Measurements from ENCODE around the gene NALCN.

NALCN gene

DNA sequence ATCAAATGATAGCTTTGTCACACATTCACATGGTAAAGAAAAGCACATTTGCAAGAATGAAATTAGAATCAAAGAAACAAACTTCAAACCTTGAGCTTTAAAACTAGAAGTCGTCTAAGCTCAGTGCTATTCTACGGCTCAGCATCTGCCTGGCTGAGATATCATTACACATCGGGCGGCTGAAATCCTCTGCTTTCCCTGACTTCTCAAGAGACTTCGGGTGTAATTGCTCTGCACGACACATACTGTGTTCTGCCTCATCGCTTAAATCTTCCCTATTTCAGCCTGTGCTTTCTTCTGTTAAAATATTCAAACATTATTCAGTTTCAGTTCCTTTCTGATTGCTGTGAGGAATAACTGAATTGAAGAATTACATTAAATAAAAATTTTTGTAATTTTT is 265.3 kb downstream of the NALCN start:
- no peak overlapping the region for H3K27ac ChIP-seq (ENCODE audit: low read depth, low read length)
- no peaks in the 10 kb centered on the region for H3K36me3 ChIP-seq (ENCODE audit: control insufficient read depth, insufficient read depth, low read length)
- no peaks in the 10 kb centered on the region for H3K4me1 ChIP-seq (ENCODE audit: control insufficient read depth, insufficient read depth, low read length)
- no peak overlapping the region for H3K4me3 ChIP-seq (ENCODE audit: low read length)
- H3K9ac ChIP-seq (ENCODE audit: low read length), result no peak overlapping the region
- H3K27me3 ChIP-seq (ENCODE audit: control insufficient read depth, insufficient read depth, low read length), result no peaks in the 10 kb centered on the region

- Histone ChIP-seq H3K27me3 (ENCODE audit: control insufficient read depth, insufficient read depth, low read length) (no peaks in the 10 kb centered on the region), H3K4me3 (ENCODE audit: low read length) (no peak overlapping the region), H3K27ac (ENCODE audit: low read depth, low read length) (no peak overlapping the region), H3K4me1 (ENCODE audit: control insufficient read depth, insufficient read depth, low read length) (no peaks in the 10 kb centered on the region), H3K36me3 (ENCODE audit: control insufficient read depth, insufficient read depth, low read length) (no peaks in the 10 kb centered on the region), H3K9ac (ENCODE audit: low read length) (no peak overlapping the region)
Measured at GRCh38 chr13:101149735-101150384, 266.4 kb downstream of the NALCN start.

DNA sequence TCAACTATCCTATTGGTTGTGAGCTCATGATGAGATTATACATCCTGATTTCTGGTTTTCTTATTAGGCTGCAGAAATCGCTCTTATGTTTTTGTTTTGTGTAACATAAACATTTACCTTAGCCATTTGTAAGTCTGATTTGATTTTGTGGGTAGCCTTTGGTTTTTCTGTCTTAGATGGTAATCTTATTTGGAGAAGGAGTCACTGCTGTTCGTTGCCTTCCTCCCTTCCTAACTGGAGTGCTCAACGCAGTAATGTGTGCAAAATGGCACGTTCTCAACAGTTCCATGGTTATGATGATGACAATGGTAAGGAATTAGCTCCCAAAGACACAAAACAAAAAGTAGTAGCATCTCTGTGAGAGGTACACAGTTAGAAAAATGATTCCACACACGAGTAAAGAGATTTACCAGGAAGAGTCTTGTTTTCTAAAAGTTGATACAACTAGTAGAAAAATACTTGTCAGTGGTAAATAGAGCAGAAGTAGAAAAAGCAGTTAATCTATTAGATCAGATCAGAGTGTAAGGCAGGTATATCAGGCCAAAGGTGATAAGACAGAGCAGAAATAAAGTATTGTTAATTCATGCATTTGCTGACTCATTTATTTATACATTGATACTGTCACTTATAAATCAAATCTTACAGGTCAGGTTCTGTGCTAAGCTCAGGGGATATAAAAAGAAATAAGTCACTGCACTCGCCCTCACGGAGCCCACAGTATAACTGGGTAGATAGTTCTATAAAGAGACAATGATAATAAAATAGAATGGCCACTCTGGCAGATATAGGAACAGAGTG is 270.0 kb downstream of the NALCN start:
- Histone ChIP-seq H3K4me1 (ENCODE audit: control insufficient read depth, insufficient read depth, low read length) (no peaks in the 10 kb centered on the region), H3K27me3 (ENCODE audit: control insufficient read depth, insufficient read depth, low read length) (no peaks in the 10 kb centered on the region), H3K4me3 (ENCODE audit: low read length) (no peak overlapping the region), H3K36me3 (ENCODE audit: control insufficient read depth, insufficient read depth, low read length) (no peaks in the 10 kb centered on the region), H3K9ac (ENCODE audit: low read length) (no peak overlapping the region), H3K27ac (ENCODE audit: low read depth, low read length) (no peak overlapping the region)

- Histone ChIP-seq H3K27me3 (ENCODE audit: control insufficient read depth, insufficient read depth, low read length) (no peaks in the 10 kb centered on the region), H3K4me1 (ENCODE audit: control insufficient read depth, insufficient read depth, low read length) (no peaks in the 10 kb centered on the region), H3K4me3 (ENCODE audit: low read length) (no peak overlapping the region), H3K27ac (ENCODE audit: low read depth, low read length) (no peak overlapping the region), H3K9ac (ENCODE audit: low read length) (no peak overlapping the region), H3K36me3 (ENCODE audit: control insufficient read depth, insufficient read depth, low read length) (no peaks in the 10 kb centered on the region)
Measured at GRCh38 chr13:101144808-101145419, 271.4 kb downstream of the NALCN start.

- no peaks in the 10 kb centered on the region for H3K36me3 ChIP-seq (ENCODE audit: control insufficient read depth, insufficient read depth, low read length)
Measured at GRCh38 chr13:101140936-101141335, 275.4 kb downstream of the NALCN start.

GRCh38 chr13:101140087-101140770 is 276.1 kb downstream of the NALCN start:
- no peak overlapping the region for H3K4me3 ChIP-seq (ENCODE audit: low read length)
- no peak overlapping the region for H3K9ac ChIP-seq (ENCODE audit: low read length)
- H3K27me3 ChIP-seq (ENCODE audit: control insufficient read depth, insufficient read depth, low read length), result no peaks in the 10 kb centered on the region
- H3K4me1 ChIP-seq (ENCODE audit: control insufficient read depth, insufficient read depth, low read length), result no peaks in the 10 kb centered on the region
- no peaks in the 10 kb centered on the region for H3K36me3 ChIP-seq (ENCODE audit: control insufficient read depth, insufficient read depth, low read length)
- no peak overlapping the region for H3K27ac ChIP-seq (ENCODE audit: low read depth, low read length)

More at GRCh38 chr13:101140936-101141335, 275.4 kb downstream of the NALCN start:
- no peak overlapping the region for H3K27ac ChIP-seq (ENCODE audit: low read depth, low read length)
- no peaks in the 10 kb centered on the region for H3K27me3 ChIP-seq (ENCODE audit: control insufficient read depth, insufficient read depth, low read length)
- H3K4me3 ChIP-seq (ENCODE audit: low read length), result no peak overlapping the region
- no peaks in the 10 kb centered on the region for H3K4me1 ChIP-seq (ENCODE audit: control insufficient read depth, insufficient read depth, low read length)
- H3K9ac ChIP-seq (ENCODE audit: low read length), result no peak overlapping the region

DNA sequence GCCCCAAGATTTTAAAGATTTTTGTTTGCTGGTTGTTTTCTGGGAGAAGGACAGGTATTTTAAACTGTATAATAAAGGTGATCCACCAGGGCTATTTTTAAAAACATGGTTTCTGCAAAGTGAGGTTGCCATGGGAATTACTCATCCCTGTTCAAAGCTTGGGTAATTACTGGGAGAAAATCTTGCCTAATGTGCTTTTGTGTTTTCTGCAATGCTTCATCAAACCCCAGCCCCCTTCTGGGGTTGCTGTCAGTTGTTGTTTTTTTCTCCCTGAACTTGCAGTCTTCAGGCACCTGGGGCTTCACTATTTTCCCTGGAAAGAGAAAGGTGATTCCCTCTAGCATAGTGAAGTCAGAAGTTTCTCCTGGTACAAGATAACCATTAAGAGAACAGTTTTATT is 277.2 kb downstream of the NALCN start:
- H3K9ac ChIP-seq (ENCODE audit: low read length), result no peak overlapping the region
- H3K36me3 ChIP-seq (ENCODE audit: control insufficient read depth, insufficient read depth, low read length), result no peaks in the 10 kb centered on the region
- H3K27me3 ChIP-seq (ENCODE audit: control insufficient read depth, insufficient read depth, low read length), result no peaks in the 10 kb centered on the region
- H3K27ac ChIP-seq (ENCODE audit: low read depth, low read length), result no peak overlapping the region
- H3K4me3 ChIP-seq (ENCODE audit: low read length), result no peak overlapping the region
- H3K4me1 ChIP-seq (ENCODE audit: control insufficient read depth, insufficient read depth, low read length), result no peaks in the 10 kb centered on the region

DNA sequence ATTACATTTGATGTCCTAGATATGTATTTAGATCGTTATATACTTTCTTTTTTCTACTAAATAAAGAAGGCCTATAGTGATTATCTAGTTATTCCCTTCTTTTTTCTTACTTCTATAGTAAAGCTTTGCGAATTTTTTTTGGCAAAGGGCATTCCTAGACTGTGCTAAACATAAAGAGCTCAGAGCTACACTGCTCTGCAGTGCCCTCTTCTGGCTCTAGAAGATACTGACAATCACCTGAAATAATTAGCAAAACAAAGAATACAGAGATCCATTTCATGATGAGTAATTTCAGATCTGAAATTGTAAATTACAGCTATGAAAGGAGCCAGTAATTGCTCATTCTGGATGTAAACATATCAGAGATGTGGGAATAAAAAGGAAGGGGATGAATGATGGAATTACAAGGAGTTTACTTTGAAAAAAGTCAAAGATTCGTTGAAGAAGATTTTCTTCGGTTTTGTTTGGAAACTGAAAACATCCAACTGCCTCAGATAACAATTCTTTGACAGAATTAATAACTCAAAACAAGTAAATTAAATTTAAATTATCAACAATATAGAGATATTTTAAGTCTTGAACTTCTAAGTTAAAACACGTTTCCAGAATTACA is 288.5 kb downstream of the NALCN start:
- Histone ChIP-seq H3K9ac (ENCODE audit: low read length) (no peak overlapping the region), H3K27ac (ENCODE audit: low read depth, low read length) (no peak overlapping the region)

GRCh38 chr13:101123028-101123427 is 293.3 kb downstream of the NALCN start:
- Histone ChIP-seq H3K4me3 (ENCODE audit: low read length) (no peak overlapping the region), H3K4me1 (ENCODE audit: control insufficient read depth, insufficient read depth, low read length) (no peaks in the 10 kb centered on the region), H3K9ac (ENCODE audit: low read length) (no peak overlapping the region), H3K27me3 (ENCODE audit: control insufficient read depth, insufficient read depth, low read length) (no peaks in the 10 kb centered on the region), H3K27ac (ENCODE audit: low read depth, low read length) (no peak overlapping the region), H3K36me3 (ENCODE audit: control insufficient read depth, insufficient read depth, low read length) (no peaks in the 10 kb centered on the region)

More for the DNA sequence above, 288.5 kb downstream of the NALCN start:
- H3K4me3 ChIP-seq (ENCODE audit: low read length), result no peak overlapping the region
- H3K36me3 ChIP-seq (ENCODE audit: control insufficient read depth, insufficient read depth, low read length), result no peaks in the 10 kb centered on the region
- H3K4me1 ChIP-seq (ENCODE audit: control insufficient read depth, insufficient read depth, low read length), result no peaks in the 10 kb centered on the region
- H3K27me3 ChIP-seq (ENCODE audit: control insufficient read depth, insufficient read depth, low read length), result no peaks in the 10 kb centered on the region

GRCh38 chr13:101121608-101122007 is 294.7 kb downstream of the NALCN start:
- no peaks in the 10 kb centered on the region for H3K36me3 ChIP-seq (ENCODE audit: control insufficient read depth, insufficient read depth, low read length)
- no peak overlapping the region for H3K27ac ChIP-seq (ENCODE audit: low read depth, low read length)
- no peaks in the 10 kb centered on the region for H3K27me3 ChIP-seq (ENCODE audit: control insufficient read depth, insufficient read depth, low read length)
- H3K4me1 ChIP-seq (ENCODE audit: control insufficient read depth, insufficient read depth, low read length), result no peaks in the 10 kb centered on the region
- H3K4me3 ChIP-seq (ENCODE audit: low read length), result no peak overlapping the region
- no peak overlapping the region for H3K9ac ChIP-seq (ENCODE audit: low read length)

GRCh38 chr13:101120007-101120406 is 296.3 kb downstream of the NALCN start:
- Histone ChIP-seq H3K4me3 (ENCODE audit: low read length) (no peak overlapping the region), H3K27ac (ENCODE audit: low read depth, low read length) (no peak overlapping the region), H3K27me3 (ENCODE audit: control insufficient read depth, insufficient read depth, low read length) (no peaks in the 10 kb centered on the region), H3K36me3 (ENCODE audit: control insufficient read depth, insufficient read depth, low read length) (no peaks in the 10 kb centered on the region), H3K4me1 (ENCODE audit: control insufficient read depth, insufficient read depth, low read length) (no peaks in the 10 kb centered on the region), H3K9ac (ENCODE audit: low read length) (no peak overlapping the region)

- no peak overlapping the region for H3K27ac ChIP-seq (ENCODE audit: low read depth, low read length)
- no peaks in the 10 kb centered on the region for H3K27me3 ChIP-seq (ENCODE audit: control insufficient read depth, insufficient read depth, low read length)
- no peaks in the 10 kb centered on the region for H3K36me3 ChIP-seq (ENCODE audit: control insufficient read depth, insufficient read depth, low read length)
- H3K9ac ChIP-seq (ENCODE audit: low read length), result no peak overlapping the region
- no peak overlapping the region for H3K4me3 ChIP-seq (ENCODE audit: low read length)
- no peaks in the 10 kb centered on the region for H3K4me1 ChIP-seq (ENCODE audit: control insufficient read depth, insufficient read depth, low read length)
Measured at GRCh38 chr13:101116826-101117225, 299.5 kb downstream of the NALCN start.

Data from rectal smooth muscle tissue (tissue), 1 donor.